Choroid plexus epithelial cell (primary cell): ENCODE results near the gene KRTAP2-3.
"Not testable (repeated sequence)": the region's sequence is repeated elsewhere in the genome, so short reads cannot be mapped to it uniquely, and the experiment has no call there.

ENCODE experiments used
- DNase-seq: peaks from one replicate; pipeline ENCODE4 v3.0.0-alpha.2; 2010; ENCODE audit warnings: low read depth
- H3K4me3 ChIP-seq: 2 replicates; pipeline ENCODE4 v1.5.1; 2011; ENCODE audit warnings: low read depth, mild to moderate bottlenecking, control low read depth, low read length, moderate library complexity
- CTCF ChIP-seq: conservative IDR thresholded peaks from 2 replicates; pipeline ENCODE4 v1.5.1; 2011; ENCODE audit warnings: low read depth, mild to moderate bottlenecking, control low read depth, inconsistent platforms, low read length, moderate library complexity

The KRTAP2-3 gene

GRCh38 chr17:41052566-41052965 is 7.3 kb downstream of the KRTAP2-3 start:
- TF ChIP-seq CTCF: no peak
- DNase-seq: no peak
- H3K4me3 ChIP-seq: no peak overlapping the region

GRCh38 chr17:41049110-41049509 is 10.8 kb downstream of the KRTAP2-3 start:
- no peak overlapping the region for H3K4me3 ChIP-seq
- no peak for TF ChIP-seq CTCF

GRCh38 chr17:41048441-41048840 is 11.5 kb downstream of the KRTAP2-3 start:
- peak; percentile 25 for DNase-seq
- no peak overlapping the region for H3K4me3 ChIP-seq
- TF ChIP-seq CTCF: no peak

More at GRCh38 chr17:41049110-41049509, 10.8 kb downstream of the KRTAP2-3 start:
- peak; percentile 69 for DNase-seq

GRCh38 chr17:41046735-41047465 is 13.0 kb downstream of the KRTAP2-3 start, which contains the start of gene KRTAP2-1:
KRTAP2-1 (minus strand) TSS chr17:41047316; CDS start chr17:41047267, 49 bp downstream.
- H3K4me3 ChIP-seq, DNase-seq: not testable (repeated sequence)

GRCh38 chr17:41042953-41043352 is 17.0 kb downstream of the KRTAP2-3 start:
- no peak for DNase-seq
- no peak for TF ChIP-seq CTCF
- H3K4me3 ChIP-seq: no peak overlapping the region

- DNase-seq: peak; percentile 17
- H3K4me3 ChIP-seq: not testable (repeated sequence)
Observed at GRCh38 chr17:41040783-41041571, 18.9 kb downstream of the KRTAP2-3 start, which contains the start of gene KRTAP1-1. KRTAP1-1 (minus strand) TSS chr17:41041450; CDS start chr17:41041397, 53 bp downstream.

GRCh38 chr17:41037853-41038350 is 22.0 kb downstream of the KRTAP2-3 start:
- no peak for TF ChIP-seq CTCF
- no peak for DNase-seq
- no peak overlapping the region for H3K4me3 ChIP-seq

GRCh38 chr17:41034346-41034935 is 25.5 kb downstream of the KRTAP2-3 start, which contains the start of gene KRTAP1-3:
KRTAP1-3 (minus strand) TSS chr17:41034874; CDS start chr17:41034821, 53 bp downstream.
- not testable (repeated sequence) for DNase-seq, H3K4me3 ChIP-seq
